ENCODE measurements around the gene THOC1. TPM values are rescaled to one million over a fixed set of nuclear protein-coding genes. Genes with fewer than 3 reads are reported as not detected.

THOC1 gene
- total RNA-seq, 1 donor from 2014 or later = 12.0 TPM

- no peak for DNase-seq (ENCODE audit: low spot score in 2 of 2)
- no peaks in the 10 kb centered on the region for H3K36me3 ChIP-seq
- no peak for TF ChIP-seq CTCF (IDR thresholded peaks at IDR 0.05)
- no peaks in the 10 kb centered on the region for H3K27me3 ChIP-seq
- intact Hi-C loops (cut with DNase I) = no loop called here
- H3K27ac ChIP-seq = no peak overlapping the region
- peaks cover 0 to 16% of the 10 kb centered on the region in 2 donors for H3K9me3 ChIP-seq
- no peak overlapping the region for H3K4me3 ChIP-seq
- H3K4me1 ChIP-seq = no peaks in the 10 kb centered on the region
These were observed 6.5 kb upstream of the THOC1 start for GRCh38 chr18:274313-274712.

DNA sequence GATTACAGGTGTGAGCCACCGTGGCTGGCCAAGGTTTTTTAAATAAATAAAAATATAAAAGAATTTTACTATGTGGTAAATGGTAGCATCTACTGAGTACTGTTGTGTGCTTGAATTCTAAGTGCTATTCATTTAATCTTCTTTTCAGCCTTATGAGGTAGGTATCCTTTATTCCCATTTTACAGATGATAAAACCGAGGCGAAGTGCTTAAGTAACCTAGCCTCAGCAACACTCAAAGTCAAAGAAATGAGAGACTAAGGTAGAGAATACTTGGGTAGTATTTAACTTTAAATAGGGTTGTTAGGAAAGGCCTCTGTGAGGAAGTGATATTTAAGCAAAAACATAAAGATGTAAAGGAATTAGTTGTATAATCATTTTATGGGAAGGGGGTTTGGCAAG lies 5.7 kb upstream of the THOC1 start:
- no peak overlapping the region for H3K27ac ChIP-seq
- intact Hi-C loops (cut with DNase I) = no loop called here
- H3K27me3 ChIP-seq = no peaks in the 10 kb centered on the region
- DNase-seq (ENCODE audit: low spot score in 2 of 2) = no peak
- no peak overlapping the region for H3K4me3 ChIP-seq
- H3K9me3 ChIP-seq = peaks cover 0 to 11% of the 10 kb centered on the region in 2 donors
- H3K36me3 ChIP-seq = no peaks in the 10 kb centered on the region
- no peak for TF ChIP-seq CTCF (IDR thresholded peaks at IDR 0.05)
- peaks cover 4 to 6% of the 10 kb centered on the region in 2 donors for H3K4me1 ChIP-seq

GRCh38 chr18:272650-273049 lies 4.8 kb upstream of the THOC1 start:
- Histone ChIP-seq H3K27ac (no peak overlapping the region), H3K4me3 (no peak overlapping the region), H3K9me3 (peaks cover 0 to 2% of the 10 kb centered on the region in 2 donors), H3K36me3 (no peaks in the 10 kb centered on the region), H3K4me1 (peaks cover 4 to 6% of the 10 kb centered on the region in 2 donors), H3K27me3 (no peaks in the 10 kb centered on the region)
- intact Hi-C loops (cut with DNase I) = no loop called here
- no peak for TF ChIP-seq CTCF (IDR thresholded peaks at IDR 0.05)
- DNase-seq (ENCODE audit: low spot score in 2 of 2) = no peak

- TF ChIP-seq CTCF (IDR thresholded peaks at IDR 0.05) = no peak
- Histone ChIP-seq H3K9me3 (no peaks in the 10 kb centered on the region), H3K4me1 (peaks cover 6 to 7% of the 10 kb centered on the region in 2 donors), H3K27me3 (no peaks in the 10 kb centered on the region), H3K4me3 (peak overlapping the region in 1 of 2 donors; percentile 66), H3K27ac (no peak overlapping the region), H3K36me3 (no peaks in the 10 kb centered on the region)
- intact Hi-C loops (cut with DNase I) = loop anchor here (2.0 to 5.0 kb wide), 4 partner anchors 111 to 543 kb away; partner anchors contain the start of genes ENOSF1, USP14 and YES1
- no peak for DNase-seq (ENCODE audit: low spot score in 2 of 2)
These were observed 1.7 kb upstream of the THOC1 start for GRCh38 chr18:269480-270095.

DNA sequence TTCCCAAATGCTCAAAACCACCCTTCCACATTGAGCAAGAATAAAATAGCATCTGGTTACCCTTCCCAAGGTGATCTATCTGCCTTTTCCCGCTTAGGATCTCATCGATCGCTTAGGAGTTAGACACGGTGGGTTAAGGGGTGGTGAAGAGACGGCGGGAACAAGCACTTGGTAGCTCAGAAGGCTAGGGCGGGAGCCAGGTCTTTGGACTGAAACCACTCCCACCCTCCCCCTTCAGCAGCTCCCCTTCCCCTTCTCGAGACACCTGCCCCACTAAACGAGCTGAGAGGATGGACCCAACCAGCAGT lies 513 bp downstream of the THOC1 start:
- H3K27me3 ChIP-seq = no peaks in the 10 kb centered on the region
- no peaks in the 10 kb centered on the region for H3K9me3 ChIP-seq
- peaks cover 6 to 7% of the 10 kb centered on the region in 2 donors for H3K4me1 ChIP-seq
- H3K27ac ChIP-seq = peak overlapping the region; percentile 77 to 90
- no peak for DNase-seq (ENCODE audit: low spot score in 2 of 2)
- H3K36me3 ChIP-seq = peaks cover 11 to 15% of the 10 kb centered on the region in 2 donors
- intact Hi-C loops (cut with DNase I) = loop anchor here (5.0 kb wide), 3 partner anchors 350 to 545 kb away; partner anchors contain the start of genes ENOSF1 and YES1
- no peak for TF ChIP-seq CTCF (IDR thresholded peaks at IDR 0.05)
- H3K4me3 ChIP-seq = peak overlapping the region; percentile 66 to 80

Data from ascending aorta (tissue), 2 donors.